Nucleus accumbens (tissue), 56 donors: ENCODE measurements around the gene SURF4.

Source experiments
- DNase-seq, 56 donors: peaks; one replicate each; lab custom pipeline; 2025; lab: John Stamatoyannopoulos, UW

Gene SURF4

GRCh38 chr9:133315997-133316396 lies 59.9 kb downstream of the SURF4 start:
- no peak for DNase-seq
